NCI-H2029 (cell line): ENCODE results near the gene PPCS.
A peak's percentile ranks its signal among the peaks of the same experiment; 100 is the strongest.
"Not testable (repeated sequence)": the region's sequence is repeated elsewhere in the genome, so short reads cannot be mapped to it uniquely, and the experiment has no call there.

ENCODE experiments used
- DNase-seq: peaks from one replicate; lab custom pipeline; 2025; lab: John Stamatoyannopoulos, UW

The PPCS gene

GRCh38 chr1:42453386-42453785 is 3.0 kb upstream of the PPCS start:
- DNase-seq = no peak

- DNase-seq = no peak
Observed at GRCh38 chr1:42454403-42454802, 1.9 kb upstream of the PPCS start.

- peak; percentile 88 for DNase-seq
Observed at GRCh38 chr1:42456754-42457089, 379 bp downstream of the PPCS start.

GRCh38 chr1:42461196-42461595 is 4.9 kb downstream of the PPCS start:
- no peak for DNase-seq

GRCh38 chr1:42462828-42463763 is 6.8 kb downstream of the PPCS start, which contains the start of gene CCDC30:
Gene CCDC30 (plus strand): TSS chr1:42463286. CDS start chr1:42480552, 17,266 bp downstream.
- peak; percentile 100 for DNase-seq

GRCh38 chr1:42463921-42464320 is 7.6 kb downstream of the PPCS start:
- no peak for DNase-seq

GRCh38 chr1:42466030-42466429 is 9.7 kb downstream of the PPCS start:
- no peak for DNase-seq

- no peak for DNase-seq
Observed at GRCh38 chr1:42469727-42470126, 13.4 kb downstream of the PPCS start.

- no peak for DNase-seq
Observed at GRCh38 chr1:42476605-42477004, 20.3 kb downstream of the PPCS start.

- DNase-seq = not testable (repeated sequence)
Observed at GRCh38 chr1:42477354-42477753, 21.0 kb downstream of the PPCS start.

GRCh38 chr1:42477775-42478174 is 21.4 kb downstream of the PPCS start:
- DNase-seq = no peak

- DNase-seq = no peak
Observed at GRCh38 chr1:42479621-42480020, 23.3 kb downstream of the PPCS start.

- no peak for DNase-seq
Observed at GRCh38 chr1:42480921-42481320, 24.6 kb downstream of the PPCS start.

- DNase-seq = no peak
Observed at GRCh38 chr1:42482635-42483153, 26.4 kb downstream of the PPCS start.

- no peak for DNase-seq
Observed at GRCh38 chr1:42484382-42484781, 28.0 kb downstream of the PPCS start.

GRCh38 chr1:42490237-42490636 is 33.9 kb downstream of the PPCS start:
- DNase-seq = no peak

- DNase-seq = not testable (repeated sequence)
Observed at GRCh38 chr1:42502031-42502430, 45.7 kb downstream of the PPCS start.

- no peak for DNase-seq
Observed at GRCh38 chr1:42504535-42505128, 48.3 kb downstream of the PPCS start.

- DNase-seq = no peak
Observed at GRCh38 chr1:42506576-42506975, 50.2 kb downstream of the PPCS start.
